ENCODE results near the gene LHFPL3.
"Not testable (repeated sequence)": the region's sequence is repeated elsewhere in the genome, so short reads cannot be mapped to it uniquely, and the experiment has no call there.

Gene LHFPL3

DNA sequence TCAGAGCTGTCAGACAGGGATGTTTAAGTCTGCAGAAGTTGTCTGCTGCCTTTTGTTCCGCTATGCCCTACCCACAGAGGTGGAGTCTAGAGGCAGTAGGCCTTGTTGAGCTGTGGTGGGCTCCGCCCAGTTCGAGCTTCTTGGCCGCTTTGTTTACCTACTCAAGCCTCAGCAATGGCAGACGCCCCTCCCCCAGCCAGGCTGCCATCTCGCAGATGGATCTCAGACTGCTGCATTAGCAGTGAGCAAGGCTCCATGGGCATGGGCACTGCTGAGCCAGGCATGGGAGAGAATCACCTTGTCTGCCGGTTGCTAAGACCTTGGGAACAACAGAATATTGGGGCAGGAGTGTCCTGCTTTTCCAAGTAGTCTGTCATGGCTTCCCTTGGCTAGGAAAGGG is 267.2 kb downstream of the LHFPL3 start:
- not testable (repeated sequence) for DNase-seq (ENCODE audit: low read depth)

DNA sequence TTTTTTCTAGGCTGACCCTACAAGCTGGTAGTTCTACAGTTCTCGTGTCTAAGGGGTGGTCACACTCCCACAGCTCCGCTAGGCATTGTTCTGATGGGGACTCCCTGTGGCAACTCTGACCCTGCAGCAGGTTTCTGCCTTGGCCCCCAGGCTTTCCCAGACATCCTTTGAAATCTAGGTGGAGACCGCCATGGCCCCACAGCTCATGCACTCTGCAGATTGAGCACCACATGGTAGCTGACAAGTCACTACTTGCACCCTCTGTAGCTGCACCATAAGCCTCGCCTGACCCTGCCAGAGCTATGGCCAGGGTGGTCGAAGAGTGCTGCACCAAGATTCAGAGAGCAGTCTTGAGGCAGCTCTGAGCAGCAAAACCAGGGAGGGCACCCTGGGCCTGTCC is 275.6 kb downstream of the LHFPL3 start:
- DNase-seq (ENCODE audit: low read depth) = no peak

DNA sequence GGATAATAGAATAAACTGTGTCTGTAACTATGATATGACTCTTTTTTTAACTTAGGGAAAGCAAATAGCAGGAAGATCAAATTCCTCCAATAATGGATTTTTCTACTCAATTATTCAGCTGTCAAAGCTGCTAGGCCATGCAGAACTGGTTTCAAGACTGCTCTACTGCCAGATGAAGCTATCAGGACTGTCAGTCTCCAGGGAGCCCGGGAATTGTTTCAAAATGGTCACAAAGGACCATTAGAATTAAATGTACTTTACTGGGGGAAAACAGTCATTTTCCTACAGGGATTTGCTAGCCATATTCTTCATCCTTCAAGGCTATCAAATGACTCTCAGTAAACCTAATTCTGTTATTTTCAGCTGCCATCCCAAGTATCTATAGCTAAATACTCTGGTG is 276.3 kb downstream of the LHFPL3 start:
- DNase-seq (ENCODE audit: low read depth) = no peak

DNA sequence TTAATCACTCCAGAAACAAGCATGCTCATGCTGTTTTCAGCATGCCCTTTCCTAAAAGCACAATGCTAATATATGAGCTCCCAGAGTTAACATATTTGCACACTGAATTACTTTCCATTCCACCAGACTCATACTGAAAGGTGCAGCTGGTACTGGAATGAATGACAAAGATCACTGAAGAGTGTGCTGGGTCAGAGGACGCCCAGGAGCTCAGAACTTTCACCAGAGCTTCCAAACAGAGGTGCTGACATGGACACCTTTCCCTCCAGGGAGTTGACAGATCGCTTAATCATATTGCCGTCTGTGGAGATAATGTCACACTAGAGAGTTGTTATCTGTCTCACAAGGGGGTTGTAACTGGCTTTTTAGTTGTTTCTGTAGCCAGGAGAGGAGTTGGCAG is 292.9 kb downstream of the LHFPL3 start:
- DNase-seq (ENCODE audit: low read depth) = no peak

DNA sequence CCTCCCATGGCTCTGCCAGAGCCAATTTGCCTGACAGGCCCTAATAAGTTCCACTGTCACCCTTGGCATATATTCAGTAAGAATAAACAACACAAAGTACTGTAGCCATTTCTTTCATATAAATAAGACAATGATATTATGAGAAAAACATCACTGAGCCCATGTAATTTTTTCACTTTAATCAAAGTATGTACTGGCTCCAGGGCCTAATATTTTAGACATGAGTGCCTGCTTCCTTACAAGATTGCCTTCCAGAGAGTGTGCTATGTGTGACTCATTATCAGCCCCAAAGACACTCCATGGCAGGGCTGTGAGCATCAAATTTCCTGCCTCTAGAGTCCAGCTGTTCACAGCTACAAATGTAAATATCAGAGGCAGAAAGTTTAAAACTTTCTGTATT is 297.6 kb downstream of the LHFPL3 start:
- no peak for DNase-seq (ENCODE audit: low read depth)

DNA sequence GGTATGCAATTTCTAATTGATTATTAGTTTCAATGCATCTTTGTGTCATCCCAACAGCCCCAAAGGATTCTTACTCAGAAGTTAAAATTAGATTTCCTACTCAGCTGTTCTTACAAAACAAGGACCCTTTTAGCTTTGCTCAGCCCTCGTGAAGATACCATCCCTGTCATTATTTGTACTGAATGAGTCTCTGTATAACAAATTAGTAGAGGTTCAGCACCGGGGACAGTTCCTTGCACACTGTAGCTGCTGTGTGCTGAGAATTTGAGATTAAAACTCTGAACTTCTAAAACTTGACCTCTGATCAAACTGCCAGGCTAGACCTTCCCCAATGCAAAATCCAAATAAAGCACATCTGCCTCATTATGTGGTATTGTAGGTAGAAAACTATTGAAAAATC is 299.1 kb downstream of the LHFPL3 start:
- peak; percentile 9 for DNase-seq (ENCODE audit: low read depth)

DNA sequence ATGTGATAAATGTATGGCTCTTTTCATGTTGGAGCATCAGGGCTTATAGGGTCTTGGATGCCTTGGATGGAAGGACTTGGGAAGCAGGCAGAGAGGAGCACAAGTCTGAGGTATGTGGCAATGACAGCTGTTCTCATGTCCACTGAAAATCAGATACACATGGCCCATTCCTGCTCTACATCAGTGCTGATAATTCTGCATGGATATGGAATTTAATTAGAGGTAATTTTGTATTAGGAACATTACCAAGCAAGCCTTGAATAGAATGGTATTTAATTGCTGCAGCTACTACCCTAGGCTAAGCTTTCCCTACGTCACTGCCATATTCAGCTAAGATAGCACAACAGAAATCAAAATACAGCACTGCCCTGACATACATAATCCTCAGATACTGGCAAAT is 299.6 kb downstream of the LHFPL3 start:
- DNase-seq (ENCODE audit: low read depth) = no peak

DNA sequence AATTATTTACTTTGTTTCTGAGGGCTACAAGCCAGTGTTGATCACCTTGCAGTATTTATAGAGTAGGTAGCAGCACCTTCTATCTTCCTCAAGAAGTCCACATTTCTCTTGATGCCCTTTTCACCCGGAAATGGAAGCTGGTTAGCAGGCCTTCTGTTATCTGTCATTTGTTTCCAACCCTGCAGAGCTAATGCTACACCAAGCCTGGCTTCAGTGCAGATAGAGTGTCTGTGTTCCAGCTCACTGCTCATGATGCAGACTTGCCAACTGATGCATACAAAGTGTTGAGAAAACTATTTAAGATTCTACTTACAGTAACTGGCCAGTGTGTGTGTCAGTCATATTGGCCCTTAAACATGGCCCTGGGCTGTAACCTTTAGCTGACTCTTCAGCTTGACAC is 301.0 kb downstream of the LHFPL3 start:
- no peak for DNase-seq (ENCODE audit: low read depth)

DNA sequence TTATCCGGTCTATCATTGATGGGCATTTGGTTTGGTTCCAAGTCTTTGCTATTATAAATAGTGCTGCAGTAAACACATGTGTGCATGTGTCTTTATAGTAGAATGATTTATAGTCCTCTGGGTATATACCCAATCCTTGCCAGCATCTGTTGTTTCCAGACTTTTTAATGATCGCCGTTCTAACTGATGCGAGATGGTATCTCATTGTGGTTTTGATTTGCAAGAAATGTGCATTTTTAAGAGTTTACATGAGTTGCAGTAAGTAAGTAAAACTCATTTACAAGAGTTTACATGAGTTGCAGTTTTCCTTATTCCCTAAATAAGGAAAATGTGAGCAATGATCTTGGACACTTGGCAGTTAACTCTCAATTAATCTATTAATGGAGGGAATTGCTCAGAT is 312.1 kb downstream of the LHFPL3 start:
- DNase-seq (ENCODE audit: low read depth) = no peak

DNA sequence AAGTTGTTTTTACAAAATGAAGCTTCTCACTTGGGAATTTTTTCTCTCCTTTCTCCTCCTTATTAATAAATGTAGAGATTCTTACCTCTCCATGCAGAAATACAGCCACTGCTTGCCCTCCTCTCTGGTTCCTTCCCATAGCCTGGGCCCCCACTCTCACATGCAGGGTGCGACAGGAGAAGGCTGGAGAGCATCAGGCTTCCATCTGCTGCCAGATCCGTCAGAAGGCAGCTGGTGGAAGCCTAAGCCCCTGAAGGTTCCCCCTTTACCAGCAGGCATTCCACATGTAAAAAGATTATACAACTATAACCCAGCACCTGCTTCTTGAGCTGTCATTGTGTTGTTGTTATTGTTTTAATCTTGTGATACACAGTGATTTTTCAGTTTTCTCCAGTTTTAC is 314.2 kb downstream of the LHFPL3 start:
- no peak for DNase-seq (ENCODE audit: low read depth)

DNA sequence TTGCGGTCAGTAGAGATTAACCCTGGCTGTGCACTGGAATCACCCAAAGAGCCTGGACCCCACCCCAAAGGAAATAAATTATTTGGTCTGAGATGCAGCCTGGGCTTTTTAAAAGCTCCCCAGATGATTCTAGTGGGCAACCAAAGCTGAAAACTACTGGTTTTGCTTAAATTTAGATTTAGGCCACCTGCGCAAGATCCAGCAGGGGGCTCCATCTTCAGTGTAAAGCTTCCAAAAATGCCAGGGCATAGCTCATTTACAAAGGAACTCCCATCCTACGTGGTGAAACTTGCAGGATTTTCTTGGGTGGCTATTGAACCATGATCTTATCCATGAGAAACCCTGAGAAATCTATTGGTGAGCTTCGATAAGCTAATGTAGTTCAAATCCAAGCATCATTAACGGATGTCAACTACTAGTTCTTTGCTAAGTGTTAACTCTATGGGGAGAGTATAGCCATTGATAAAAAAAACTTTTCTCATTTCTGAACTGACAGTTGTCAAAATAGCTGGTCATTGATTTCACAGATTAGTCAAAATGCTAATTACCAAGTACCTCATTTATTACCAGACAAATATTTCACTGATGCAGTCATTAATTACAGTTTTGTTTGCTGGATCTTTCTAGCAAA is 315.3 kb downstream of the LHFPL3 start:
- DNase-seq (ENCODE audit: low read depth) = no peak

DNA sequence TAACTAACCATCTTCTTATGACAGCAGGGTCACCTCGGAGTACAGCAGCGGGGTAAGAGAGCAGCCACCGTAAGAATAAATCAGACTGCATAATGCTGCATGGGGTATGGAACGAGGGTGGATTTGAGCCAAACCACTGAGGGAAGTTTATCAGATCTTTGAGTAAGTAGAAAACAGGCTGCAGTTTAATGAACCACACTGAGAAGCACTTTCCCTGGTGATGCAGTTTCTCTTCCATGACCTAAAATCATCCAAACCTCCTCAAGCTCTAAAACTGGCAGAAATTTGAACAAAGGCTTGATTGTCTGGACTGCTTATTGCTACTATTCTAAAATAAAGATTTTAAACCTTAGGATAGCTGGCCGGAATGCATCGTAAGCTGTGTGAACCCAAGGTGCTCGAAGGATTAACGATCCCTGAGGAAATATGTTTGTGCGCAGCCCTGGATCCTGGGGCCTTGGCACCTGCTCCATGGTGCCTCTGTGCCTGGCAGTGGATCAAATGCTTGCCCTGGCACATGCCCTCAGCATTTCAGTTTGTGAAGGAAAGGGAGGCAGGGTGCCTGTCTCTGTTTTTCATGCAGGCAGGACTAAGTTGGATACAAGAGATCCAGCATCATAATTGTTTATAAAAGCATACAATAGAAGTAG is 322.7 kb downstream of the LHFPL3 start:
- no peak for DNase-seq (ENCODE audit: low read depth)

DNA sequence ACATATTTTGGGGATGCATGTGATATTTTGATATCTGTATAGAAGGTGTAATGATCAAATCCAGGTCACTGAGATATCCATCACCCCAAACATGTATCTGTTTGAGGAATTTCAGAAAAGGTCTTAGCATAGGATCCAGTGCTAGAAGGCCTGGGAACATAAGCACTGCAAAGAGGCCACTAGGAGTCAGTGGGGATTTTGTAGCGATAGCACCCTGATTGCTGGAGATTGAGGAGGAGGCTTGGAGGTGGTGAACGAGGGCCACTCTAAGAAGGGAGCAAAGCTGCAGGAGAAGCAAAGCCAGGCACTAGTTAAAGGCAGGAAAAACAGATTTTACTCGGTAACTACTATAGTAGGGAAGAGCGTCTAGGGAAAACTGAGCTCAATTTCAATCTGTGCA is 324.0 kb downstream of the LHFPL3 start:
- no peak for DNase-seq (ENCODE audit: low read depth)

DNA sequence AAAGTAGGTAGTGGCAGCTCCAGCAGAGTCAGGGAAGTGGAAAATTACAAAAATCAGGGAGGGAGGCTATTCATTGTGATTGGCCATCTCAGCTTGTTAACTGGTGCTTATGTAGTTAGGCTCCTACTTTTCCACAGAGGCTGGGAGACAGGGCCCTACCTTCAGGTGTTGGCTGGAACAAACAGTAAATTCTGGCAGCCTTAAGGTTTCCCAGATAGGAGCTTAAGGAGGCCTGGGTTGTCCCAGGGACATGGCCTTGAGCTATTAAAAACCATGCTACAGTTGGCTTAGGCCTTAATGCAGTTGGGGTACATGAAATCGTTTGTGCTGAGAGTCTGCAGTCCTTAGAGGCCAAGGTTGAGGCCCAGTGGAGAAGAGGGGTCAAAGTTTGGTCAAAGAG is 324.5 kb downstream of the LHFPL3 start:
- DNase-seq (ENCODE audit: low read depth) = no peak

DNA sequence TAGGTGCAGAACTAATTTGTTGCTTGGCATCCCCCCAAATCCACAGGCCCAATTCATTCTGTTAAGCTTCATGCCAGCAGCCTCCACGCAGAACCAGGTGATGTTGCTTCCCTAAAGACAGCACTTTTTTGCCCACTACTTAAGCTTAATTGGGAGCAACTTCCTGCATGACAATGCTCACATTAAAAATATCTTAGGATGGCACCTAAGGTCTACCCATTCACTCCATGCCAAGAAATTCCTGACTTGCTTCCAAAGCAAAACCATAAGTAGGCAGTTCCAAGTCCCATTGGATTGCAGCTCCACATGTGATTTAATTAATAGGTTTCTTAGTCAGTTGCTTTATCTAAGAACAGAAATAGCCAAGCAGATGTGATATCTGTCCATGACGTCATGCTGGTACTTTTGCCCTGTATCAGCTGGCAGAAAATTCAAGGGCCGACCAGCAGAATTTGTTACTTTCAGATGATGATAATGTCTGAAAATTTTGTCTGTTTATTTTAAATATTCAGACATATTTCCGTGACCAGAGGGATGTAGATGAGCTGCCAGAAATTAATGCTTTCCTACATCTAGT is 325.5 kb downstream of the LHFPL3 start:
- DNase-seq (ENCODE audit: low read depth) = no peak

DNA sequence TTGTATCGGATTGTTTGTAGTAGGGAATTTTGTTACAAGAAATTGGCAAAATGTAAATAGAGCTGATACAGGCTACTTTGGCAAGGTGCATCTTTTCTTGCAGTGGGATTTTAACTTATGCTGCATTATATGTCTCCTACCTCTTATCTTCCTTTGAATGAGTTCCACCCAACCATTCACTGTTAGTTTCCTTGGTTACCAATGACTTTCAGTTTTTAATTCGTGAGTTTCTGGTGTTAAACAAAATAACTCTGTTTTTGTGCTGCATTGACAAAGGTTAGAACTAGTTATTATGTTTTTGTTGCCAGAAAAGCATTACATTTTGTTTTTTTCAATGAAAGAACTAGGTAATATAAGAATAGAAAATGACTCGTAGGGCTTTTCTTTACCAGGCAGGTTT is 327.2 kb downstream of the LHFPL3 start:
- no peak for DNase-seq (ENCODE audit: low read depth)

DNA sequence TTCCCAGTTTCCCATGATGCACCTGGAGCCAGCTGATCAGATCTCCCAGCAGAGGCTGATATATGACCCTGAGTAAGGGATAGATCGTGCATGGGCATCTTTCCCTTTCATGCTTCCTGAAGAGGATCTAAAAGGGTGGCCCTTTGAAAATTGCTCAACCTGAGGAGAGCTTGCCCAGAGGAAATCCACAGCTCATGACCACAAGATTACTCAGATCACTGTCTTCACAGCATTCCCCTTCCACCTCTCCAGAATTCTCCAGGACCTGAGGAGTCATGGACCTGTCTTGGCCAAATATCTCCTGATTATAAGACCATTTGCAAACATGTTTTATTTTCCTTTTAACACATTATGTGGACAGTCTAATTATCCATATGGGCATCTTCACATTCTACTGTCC is 328.1 kb downstream of the LHFPL3 start:
- no peak for DNase-seq (ENCODE audit: low read depth)

DNA sequence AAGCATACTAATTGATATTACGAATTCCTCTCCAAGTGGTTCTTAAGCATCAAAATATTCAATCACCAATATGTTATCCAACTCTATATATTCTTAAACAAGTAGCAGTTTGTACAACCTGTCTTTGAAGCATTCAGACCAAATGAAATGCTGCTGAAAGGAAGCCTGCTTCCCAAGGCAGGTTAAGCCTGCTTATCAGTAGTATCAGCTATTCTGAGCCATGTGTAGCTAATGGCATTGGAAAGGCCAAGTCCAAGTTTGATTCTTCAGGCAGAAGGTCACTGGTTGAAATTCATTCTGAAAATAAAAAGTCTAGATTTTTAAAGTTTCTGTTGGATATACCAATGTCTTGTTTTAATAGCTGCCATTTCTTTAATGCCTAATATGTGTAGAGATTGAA is 328.7 kb downstream of the LHFPL3 start:
- DNase-seq (ENCODE audit: low read depth) = no peak

DNA sequence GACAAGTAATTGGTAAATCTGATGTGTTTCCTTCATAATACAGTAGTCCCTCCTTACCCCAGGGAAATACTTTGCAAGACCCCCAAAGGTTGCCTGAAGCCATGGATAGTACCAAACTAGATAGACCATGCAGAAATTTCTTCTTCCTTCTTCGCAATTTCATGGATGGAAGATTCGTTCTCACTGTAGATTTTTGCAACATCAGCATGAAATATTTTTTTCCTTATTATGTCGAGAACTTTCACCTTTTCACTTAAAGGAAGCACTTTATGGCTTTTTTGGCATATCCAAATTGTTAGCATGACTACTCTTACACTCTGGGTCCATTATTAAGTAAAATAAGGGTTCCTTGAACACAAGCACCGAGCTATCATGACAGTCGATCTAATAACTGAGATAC is 333.2 kb downstream of the LHFPL3 start:
- DNase-seq (ENCODE audit: low read depth) = no peak

DNA sequence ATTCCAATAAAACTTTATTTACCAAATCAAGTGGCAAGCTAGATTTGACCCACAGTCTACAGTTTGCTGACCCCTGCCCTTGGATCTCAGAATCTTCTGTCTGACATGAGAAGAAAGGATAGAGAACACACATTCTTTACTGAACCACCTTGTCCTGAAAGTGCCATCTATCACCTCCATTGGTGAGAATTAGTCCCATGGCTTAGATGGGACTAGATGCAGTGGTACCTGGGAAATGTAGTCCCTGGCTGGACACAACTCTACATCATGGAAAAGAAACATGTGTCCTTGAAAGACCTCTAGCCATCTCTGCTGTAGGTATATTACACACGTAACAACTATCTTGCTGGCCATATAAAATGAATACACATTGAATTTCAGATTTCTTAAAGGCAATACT is 336.2 kb downstream of the LHFPL3 start:
- DNase-seq (ENCODE audit: low read depth) = no peak

DNA sequence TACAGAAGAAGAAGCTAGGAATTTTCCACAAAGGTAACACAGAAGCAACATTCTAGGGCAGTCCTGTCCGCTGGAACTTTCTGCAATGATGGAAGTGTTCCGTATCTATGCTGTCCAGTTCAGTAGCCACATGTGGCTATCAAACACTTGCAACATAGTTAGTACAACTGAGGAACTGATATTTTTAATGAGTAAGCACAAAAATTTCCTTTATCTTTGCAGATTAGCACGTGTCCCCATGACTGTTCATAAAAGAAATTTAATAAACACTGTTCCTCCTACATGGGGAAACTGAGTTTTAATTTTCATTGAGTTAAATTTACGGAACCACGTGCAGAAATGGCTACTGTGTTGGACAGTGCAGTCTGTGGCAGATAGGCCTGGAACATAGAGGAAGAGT is 349.2 kb downstream of the LHFPL3 start:
- DNase-seq (ENCODE audit: low read depth) = no peak

DNA sequence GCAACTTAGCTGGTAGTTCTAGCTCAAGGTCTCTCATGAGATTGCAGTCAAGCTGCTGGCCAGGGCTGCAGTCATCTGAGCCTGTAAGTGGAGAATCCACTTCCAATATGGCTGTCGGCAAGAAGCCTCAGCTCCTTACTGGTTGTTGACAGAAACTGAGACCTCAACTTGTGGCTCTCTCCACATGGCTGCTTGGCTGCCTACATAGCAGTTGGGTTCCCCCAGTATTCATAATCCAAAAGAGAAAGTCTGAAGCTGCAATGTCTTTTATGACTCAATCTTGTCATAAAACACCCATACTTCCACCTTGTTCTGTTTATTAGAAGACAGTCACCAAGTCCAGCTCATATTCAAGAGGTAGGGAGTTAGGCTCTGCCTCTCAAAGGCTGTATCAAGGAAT is 350.7 kb downstream of the LHFPL3 start:
- no peak for DNase-seq (ENCODE audit: low read depth)

DNA sequence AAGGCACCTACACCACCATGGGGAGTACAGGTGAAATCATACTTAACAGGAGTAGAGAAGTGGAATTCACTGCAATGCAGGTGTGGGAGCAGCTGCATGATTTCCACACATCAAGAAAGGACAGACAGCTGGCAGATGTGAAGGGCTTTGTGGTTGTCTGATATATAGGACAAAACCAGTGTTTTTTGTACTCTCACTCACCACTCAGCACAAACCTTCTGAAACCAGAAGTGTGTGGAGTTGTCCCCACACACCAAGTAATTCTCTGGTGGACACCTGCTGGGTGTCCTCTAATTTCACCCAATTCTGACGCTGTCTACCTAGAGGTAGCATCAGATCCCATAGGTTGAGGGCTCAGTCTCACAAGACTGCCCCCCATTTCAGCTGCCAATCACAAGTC is 357.9 kb downstream of the LHFPL3 start:
- no peak for DNase-seq (ENCODE audit: low read depth)

DNA sequence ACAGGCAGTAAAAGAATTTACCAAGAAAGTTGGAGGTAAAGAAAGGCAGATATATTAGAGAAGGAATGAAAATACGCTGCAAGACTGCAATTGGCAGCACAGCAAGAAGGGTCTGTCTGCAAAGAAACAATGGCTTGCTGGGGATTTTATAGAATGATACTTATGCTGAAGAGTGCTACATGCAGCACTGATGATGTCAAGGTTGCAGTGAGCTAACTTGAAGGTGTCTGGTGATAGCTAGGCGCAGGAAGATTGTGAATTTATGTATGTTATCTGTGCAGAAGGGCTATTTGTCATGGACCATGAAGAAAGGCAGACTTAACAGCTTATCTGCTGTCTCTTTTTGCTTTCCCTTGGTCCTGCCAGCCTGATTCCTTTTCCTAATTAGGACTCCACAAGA is 366.3 kb downstream of the LHFPL3 start:
- DNase-seq (ENCODE audit: low read depth) = no peak
